HG03159 (cell line): ENCODE measurements around the gene PTP4A2.

Experiments
- ATAC-seq: cut with Tn5 transposase; IDR thresholded peaks from one replicate; pipeline ENCODE4 v1.9.1; 2021; ENCODE audit warnings: mild to moderate bottlenecking, moderate library complexity; ENCODE audit not compliant: unreplicated experiment

The PTP4A2 gene

DNA sequence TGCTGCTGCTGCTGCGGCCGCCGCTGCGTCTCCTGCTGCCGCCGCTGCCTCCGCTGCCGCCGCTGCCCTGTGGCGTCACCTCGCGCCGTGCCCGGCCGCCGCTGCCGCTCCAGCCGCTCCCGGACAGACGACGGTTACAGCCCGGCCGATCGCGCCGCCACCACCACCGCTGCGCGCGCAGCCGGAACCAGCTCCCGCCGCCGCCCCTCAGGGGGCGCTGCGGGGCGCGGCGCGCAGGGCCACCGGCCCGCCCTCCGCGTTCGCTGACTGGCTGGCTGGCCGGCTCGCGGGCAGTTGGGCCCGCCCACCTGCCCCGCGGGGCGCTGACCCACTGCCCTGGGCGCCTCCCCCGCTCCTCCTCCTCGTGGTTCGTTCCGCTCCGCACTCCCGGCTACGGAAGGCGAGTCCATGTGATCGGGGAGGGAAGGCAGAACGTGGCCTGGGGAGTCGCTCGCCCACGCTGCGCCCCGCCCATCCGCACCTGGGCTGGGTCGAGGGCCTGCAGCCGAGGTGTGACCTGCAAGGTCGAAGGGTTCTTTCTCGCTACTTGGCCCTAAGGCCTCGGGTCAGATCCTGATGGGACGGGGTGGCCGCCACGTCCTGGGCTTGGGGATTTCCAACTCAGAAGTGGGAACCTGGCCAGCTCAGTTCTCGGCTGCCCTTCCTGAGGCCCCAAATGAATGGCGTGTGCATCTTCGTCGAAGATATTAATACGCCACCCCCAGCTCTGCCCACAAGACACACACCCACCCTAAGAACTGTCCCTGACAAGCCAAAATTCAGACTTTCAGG, at the start of gene PTP4A2:
Gene PTP4A2, minus strand, starts transcription at position 185 of the 792 bp plus-strand sequence. CDS start 19,303 bp downstream, outside the sequence.
- ATAC-seq: peak; percentile 65

DNA sequence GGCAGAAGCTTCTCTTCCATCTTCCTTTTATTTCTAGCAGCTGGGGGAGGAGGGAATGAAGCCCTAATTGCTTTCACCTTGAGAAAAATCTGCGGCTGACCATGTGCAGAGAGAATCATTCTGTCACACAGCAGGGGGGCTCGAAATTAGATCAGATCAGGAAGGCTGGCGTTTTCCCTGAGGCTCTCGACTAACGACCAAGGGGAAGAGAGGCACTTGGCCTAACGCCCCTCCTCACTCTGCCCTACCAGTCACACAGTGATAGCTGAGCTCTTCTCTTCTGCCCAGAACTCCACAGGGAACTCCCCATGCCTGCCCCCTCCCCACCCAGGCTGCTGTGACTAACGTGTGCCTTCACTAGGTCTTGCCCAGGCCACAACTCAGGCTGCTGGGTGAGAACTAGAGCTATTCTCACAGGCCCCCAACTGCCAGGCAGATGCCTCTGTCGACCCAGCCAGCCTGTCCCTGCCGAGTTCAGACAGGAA, 49.0 kb upstream of the PTP4A2 start:
- ATAC-seq: no peak

DNA sequence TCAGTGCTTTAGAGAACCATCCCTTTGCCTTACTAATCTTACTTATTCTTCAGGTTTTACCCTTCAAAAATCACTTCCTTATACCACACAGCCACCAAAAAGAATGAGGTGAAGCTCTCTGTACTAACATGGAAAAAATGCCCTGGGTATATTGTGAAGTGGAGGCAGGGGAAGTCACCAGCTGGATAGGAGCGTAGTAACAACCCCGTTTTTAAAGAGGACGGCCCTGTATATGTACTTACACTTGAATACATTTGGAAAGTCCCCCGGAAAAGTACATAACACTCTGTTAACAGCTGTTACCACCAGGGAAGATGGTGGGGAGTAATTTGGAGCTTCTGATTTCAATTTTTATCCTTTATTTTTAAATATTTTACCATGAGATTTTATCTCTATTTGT, 47.3 kb upstream of the PTP4A2 start:
- ATAC-seq: no peak

DNA sequence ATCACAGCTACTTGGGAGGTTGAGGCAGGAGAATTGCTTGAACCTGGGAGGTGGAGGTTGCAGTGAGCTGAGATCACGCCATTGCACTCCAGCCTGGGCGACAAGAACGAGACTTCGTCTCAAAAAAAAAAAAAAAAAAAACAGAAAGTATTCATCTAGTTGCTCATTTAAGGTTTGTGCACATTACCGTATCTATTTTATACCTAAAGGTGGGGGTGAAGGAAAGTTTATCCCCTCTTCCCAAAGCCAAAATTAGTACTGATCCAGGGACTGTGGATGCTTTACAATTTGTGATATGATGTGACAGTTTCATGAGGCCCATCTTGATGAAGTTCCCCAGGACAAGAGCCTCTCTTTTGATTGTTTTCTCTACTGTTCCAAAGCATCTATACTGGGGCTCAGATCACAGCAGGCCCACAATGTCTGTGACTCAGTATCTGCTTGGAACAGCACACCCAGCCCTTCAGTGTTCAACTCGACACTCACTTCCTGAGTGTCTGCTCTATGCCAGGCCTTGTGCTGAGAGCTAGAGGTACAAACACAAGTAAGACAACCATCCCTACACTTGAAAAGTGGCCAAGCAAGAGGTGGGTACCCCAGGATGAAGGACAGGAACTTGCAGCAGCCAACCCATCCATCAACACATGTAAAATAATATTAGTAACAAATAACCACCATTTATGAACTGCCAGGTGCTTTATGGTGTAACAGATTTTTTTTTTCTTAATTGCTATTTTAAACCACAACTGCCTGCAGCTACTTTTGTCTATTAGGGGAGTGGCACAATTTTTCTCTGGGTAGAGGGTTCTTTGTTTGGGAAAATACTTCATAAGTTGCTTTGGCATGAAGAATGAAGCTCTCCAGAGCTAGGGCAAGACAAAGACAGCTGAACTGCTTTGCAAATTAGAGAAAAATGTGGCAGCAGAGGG, 46.5 kb upstream of the PTP4A2 start:
- no peak for ATAC-seq

DNA sequence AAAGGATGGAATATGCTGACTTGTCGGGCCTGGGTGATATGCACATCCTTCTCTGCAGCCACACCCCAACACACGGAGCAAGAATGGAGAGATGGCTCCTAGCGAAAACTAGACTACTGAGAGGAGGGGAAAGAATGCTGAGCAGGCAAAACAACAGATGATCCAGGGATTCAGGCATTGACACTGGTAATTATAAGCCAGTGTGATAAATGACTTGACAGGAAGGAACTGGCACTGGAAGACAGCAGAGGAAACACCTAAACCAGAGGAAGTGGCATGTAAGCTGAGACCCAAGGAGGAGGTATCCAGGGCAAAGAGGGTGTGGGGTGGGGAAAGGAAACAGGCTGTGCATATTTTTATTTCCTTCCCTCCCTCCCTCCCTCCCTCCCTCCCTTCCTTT, 43.8 kb upstream of the PTP4A2 start:
- no peak for ATAC-seq

DNA sequence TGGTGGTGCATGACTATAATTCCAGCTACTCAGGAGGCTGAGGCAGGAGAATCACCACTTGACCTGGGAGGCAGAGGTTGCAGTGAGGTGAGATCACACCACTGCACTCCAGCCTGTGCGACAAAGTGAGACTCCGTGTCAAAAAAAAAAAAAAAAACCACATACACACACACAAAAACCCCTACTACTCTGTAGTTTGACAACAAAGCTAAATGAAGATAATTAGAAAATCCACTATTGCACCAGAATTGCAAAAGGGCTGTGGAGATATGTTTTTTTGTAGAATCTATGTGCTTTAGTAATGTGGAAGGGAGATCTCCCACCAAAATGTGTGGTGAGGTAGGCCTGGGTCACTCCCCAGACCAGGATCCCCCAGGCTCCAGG, 43.3 kb upstream of the PTP4A2 start:
- ATAC-seq: no peak

DNA sequence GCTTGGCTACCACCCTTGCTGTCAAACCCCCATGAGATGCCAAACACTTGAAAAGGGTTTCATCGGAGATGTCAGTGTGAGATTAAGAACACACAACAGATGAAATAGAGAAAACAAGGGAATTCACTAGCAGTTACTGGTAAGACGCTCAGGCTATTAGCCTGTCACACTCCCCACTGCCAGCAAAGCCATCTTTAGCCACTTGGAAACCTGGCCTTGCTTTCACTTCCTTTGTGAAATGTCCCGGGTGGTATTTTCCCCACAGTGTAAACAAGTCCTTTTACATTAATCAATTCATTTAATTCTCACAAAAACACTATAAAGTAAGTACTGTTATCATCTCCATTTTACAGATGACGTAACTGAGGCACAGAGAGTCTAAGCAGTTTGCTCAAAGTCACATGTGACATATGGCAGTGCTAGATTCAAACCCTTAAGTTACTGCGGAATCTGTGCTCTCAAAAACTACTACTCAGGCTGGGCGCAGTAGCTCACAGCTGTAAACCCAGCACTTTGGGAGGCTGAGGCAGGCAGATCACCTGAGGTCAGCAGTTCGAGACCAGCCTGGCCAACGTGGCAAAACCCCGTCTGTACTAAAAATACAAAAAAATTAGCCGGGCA, 42.8 kb upstream of the PTP4A2 start:
- ATAC-seq: no peak

DNA sequence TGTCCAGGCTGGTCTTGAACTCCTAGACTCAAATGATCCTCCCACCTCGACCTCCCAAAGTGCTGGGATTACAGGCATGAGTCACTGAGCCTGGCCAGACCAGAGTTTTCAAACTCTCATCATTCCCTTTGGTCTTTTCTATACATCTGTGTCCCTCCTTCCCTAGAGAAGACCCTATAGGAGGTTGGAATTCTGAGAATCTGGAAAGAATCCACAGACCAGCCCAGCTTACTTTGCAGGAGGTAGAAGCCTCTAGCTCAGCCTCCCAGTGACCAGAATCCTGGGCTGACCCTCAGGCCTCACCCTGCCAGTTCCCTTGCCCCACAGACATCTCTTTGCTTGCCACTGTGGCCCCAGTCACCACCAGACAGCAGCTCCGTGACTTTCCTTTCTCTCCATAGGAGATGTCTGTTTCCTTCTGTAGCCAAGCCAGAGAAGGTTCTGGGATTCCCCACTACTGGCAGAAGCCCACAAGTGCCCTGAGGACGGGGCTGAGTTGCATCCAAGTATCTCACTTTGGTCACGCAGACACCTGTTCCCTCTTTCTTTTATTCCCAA, 40.8 kb upstream of the PTP4A2 start:
- no peak for ATAC-seq

DNA sequence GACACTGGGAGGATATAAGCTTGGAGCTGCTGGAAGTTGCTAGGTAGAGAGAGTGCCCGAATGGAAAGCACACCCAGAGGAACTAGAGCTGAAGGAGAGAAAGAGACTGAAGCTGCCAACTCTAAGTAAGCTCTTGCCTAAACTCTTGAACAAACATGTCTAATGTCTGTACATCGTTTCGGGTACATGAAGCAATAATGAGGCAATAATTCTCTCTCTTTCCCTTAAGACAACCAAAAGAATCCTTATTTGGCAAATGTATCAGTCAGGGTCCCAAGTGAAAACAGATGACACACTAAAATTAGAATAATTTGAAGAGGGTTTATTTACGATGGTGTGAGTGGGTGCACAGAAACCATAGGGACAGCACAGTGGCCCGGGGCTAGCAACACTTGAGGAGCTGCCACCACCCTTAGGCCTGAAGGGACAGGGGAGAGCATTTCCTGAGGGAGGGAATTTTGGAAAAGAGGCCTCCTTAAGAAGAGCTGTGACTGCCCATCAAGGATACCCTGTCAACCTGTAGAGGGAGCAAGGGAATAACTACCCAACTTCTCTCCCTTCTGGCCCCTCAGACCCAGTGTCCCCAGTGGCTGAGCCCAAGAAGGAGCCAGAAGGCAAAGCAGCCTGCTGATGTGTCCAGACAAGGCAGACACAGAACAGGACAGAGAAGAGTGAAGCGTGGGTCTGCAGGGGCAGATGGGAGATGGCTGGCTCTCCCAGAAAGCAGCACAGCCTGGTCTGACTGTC, 39.4 kb upstream of the PTP4A2 start:
- ATAC-seq: no peak

DNA sequence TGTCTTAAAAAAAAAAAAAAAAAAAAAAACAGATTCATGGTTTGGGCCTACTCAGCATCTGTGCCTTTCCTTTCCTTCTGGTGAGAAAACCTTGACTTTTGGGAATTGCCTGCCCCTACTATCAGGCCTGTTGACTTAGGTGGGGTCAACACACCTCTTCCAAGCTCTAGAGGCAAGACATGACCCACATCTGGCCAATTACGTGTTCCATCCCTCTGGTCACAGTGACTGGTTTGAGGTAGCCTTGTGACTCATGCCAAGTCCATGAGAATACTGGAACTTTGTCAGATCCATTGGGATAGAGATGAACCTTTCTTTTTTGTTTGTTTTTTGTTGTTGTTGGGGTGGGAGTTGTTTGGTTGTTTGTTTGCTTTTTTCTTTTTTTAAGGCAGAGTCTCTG, 38.2 kb upstream of the PTP4A2 start:
- no peak for ATAC-seq

DNA sequence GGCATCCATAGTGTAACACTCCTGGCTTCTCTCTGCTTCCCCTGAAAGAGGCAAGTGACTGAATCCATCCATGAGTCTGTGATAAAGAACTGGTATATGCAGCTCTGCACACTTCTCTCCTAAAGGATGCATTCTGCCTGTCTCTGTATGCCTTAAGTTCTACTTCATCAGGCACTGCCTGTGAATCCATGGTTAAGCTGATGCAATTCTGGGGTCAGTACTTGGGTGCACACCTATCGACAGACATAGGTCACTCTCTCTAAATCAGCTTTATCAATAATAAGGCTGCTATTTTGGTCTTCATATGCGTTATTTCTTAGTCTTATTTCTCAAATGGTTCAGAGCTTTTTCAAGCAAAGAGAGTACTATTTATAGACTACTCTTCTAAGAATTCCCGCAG, 32.7 kb upstream of the PTP4A2 start:
- no peak for ATAC-seq

DNA sequence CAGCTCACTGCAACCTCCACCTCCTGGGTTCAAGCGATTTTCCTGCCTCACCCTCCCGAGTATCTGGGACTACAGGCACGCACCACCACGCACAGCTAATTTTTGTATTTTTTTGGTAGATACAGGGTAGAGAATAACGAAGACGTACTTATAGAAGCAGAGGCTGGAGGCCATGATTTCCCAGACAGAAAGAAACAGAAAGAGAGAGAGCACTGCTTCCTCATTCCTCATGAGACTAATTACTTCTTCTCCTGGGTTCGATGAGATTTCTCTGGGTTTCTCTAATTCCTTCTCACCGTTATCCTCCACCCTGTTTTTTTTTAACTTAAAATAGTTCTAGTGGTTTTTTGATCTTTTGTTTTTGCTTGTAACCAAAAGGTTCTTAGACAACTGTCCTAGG, 23.4 kb upstream of the PTP4A2 start:
- no peak for ATAC-seq

DNA sequence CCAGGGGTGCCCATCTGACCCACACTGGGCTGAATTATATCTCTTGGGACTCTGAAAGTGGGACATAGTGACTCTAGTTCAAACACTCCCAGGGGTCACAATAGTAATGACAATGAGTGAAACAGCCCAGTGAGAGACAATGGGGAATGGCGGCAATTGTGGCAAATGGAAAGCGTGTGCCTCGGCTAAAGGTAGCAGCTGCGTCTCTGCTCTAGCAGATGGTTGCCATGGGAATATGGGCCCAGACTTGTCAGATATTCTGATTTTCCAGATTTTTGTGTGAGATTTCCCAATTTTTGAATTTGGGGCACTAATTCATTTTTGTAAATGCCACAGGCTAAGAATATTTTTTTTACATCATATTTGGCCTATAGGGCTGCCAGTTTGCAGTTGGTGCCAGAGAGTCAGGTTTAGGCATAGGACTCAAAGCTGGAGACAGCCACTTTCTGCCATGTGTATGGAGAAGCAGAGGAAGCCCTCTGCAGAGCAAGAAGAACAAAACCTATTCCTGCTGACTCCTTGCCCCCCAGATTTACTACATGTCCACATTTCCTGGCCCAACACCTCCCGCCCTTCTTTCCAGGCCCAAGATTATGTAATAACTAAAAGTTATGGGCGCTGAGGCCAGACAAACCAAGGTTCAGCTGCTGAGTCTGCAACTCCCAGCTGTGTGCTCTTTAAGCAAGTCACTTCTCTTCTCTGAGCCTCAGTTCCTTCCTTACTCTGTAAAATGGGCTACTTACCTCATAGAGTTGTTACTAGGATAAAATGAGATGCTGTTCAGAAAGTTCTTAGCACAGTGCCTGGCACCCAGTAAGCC, 21.6 kb upstream of the PTP4A2 start:
- no peak for ATAC-seq

DNA sequence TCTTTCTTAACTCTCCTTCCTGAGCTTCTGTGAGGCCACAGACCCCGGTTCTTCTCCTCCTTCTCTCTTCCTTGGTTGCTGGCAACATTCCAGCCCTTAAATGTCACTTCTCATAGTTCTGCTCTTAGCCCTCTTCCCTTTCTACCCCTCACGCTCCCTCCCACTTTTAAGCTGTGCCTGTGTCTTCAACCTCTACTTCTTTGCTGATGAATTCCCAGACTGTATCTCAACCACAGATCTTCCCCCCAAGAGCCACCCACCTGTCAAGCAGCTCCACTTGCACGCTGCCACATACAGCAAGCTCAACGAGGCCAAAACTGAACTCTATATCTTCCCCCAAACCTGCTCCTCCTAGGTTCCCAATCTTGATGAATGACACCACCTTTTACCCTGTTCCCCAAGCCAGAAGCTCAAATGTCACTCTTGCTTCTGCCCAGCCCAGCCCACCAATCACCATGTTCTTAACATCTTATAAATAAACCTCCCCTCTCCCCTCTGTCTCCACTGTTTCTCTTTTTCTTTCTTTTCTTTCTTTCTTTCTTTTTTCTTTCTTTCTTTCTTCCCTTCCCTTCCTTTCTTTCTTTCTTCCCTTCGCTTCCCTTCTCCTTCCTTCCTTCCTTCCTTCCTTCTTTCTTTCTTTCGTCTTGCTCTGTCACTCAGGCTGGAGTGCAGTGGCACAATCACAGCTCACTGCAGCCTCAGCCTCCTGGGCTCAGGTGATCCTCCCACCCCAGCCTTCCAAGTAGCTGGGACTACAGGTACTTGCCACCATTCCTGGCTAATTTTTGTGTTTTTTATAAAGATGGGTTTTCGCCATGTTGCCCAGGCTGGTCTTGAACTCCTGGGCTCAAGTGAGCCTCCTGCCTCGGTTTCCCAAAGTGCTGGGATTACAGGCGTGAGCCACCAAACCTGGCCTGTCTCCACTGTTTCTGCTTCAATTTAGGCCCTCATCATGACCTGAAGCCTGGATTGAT, 19.8 kb upstream of the PTP4A2 start:
- ATAC-seq: no peak

DNA sequence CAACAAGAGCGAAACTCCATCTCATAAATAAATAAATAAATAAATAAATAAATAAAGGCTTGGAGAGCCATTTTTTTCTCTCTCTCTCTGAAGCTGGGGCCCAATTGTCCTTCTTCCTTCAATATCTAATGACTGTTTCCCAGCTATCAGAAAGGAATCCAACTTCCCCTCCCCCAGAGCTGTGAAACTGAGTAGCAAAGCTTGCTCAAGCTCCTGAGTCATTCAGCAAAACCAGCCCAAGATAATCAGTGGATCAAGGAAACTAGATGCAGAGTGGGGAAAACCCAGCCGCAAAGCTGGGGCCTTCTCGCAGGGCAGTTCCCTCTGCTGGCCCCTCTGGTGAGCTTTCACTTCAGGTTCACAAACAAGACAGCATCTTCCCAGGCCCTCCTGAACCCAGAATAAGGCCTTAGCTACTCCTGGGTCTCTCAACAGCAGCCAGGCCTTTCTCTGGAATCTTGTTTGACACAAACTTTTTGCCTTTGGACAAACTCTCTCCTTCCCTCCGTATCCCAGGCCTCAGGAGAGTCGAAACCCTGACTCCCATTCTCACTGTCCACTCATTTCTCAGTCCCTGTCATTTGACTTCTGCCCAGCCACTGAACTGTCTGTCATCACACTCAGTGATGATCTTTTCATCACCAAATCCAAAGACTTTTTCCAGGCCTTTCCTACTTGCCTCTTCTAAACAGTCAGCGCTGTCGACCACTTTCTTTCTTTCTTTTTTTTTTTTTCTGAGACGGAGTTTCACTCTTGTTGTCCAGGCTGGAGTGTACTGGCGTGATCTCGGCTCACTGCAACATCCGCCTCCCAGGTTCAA, 18.0 kb upstream of the PTP4A2 start:
- ATAC-seq: peak; percentile 70

DNA sequence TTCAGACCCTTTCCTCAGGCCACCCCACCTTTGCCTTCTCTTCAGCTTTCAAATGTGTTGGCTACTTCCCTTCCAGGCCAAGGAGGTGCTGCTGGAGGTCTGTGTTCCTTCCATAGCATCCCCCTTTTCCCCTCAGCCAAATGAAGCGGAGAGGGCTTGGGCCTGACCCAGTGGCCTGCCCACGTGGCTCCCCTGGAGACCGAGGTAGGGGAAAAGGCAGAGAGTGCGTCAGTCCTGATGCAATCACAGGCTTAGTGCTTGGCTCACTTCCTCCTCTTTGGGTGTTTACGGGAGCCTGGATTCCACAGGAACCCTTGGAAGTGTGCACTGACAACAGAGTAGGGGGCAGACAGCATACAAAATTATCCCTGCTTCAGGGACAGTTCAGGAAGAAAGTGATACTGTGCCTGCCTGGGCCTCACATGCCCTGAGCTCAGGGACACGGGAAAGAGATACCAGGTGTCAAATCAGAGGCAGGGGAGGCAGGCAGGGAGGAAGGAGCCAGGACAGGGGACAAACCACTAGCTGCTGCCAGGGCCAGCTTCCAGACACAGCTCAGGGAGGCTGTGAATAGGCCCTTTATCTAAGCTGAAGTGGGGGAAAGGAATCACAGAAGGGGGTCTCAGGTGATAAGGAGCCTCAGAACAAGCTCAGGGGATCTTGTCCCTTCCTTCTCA, 16.6 kb upstream of the PTP4A2 start:
- no peak for ATAC-seq

DNA sequence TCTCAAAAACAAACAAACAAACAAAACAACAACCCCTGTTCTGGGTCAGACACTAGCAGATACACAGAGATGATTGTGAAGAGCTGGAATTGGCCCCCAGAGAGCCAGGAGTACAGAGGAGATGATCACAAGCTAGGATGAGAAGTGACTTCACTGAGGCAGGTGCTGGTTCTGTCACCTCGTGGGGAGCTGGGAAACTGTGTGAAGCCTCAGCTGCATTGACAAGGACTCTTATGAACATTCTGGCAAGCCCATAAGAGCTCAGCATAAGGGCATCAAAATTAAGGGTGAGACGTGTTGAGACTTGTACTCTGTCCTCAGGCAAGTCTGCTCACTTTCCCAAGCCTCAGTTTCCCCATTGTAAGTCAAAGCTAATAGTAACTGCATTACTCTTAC, 14.7 kb upstream of the PTP4A2 start:
- no peak for ATAC-seq
